Gastrocnemius medialis (tissue), 4 donors: ENCODE results near the gene NRCAM. TPM values are rescaled to one million over a fixed set of nuclear protein-coding genes. Genes with fewer than 3 reads are reported as not detected.

ENCODE experiments used
- ATAC-seq, 2 donors: fragments of 150-250 bp; one replicate each; pipeline ENCODE4 v1.9.1; 2016
- DNase-seq, 2 donors: peaks; one replicate each; pipeline ENCODE4 v3.0.0-alpha.2; 2019
- H3K27ac ChIP-seq, 4 donors: fragments of 200-600 bp; sonication (generic); 1 replicate in 1 of 4; 2 replicates in 3 of 4; pipeline ENCODE4 v1.5.1; 2016 to 2018; ENCODE audit warnings: mild to moderate bottlenecking in 2 of 4, moderate library complexity in 1 of 4
- H3K27me3 ChIP-seq, 3 donors: fragments of 200-600 bp; sonication (generic) in 2 of 3; 1 replicate in 1 of 3; 2 replicates in 2 of 3; pipeline versions ENCODE4 v1.5.1 to v1.6.0; 2016 to 2019; ENCODE audit warnings: mild to moderate bottlenecking in 1 of 3, moderate library complexity in 1 of 3
- H3K36me3 ChIP-seq, 2 donors: fragments of 200-600 bp; sonication (generic) in 1 of 2; one replicate each; pipeline ENCODE4 v1.5.1; 2017 to 2018
- H3K4me1 ChIP-seq, 2 donors: fragments of 200-600 bp; sonication (generic) in 1 of 2; one replicate each; pipeline ENCODE4 v1.5.1; 2016 to 2017; ENCODE audit warnings: mild to moderate bottlenecking in 2 of 2
- H3K4me3 ChIP-seq, 4 donors: fragments of 200-600 bp; sonication (generic) in 3 of 4; 1 replicate in 1 of 4; 2 replicates in 3 of 4; pipeline ENCODE4 v1.5.1; 2016 to 2019; ENCODE audit warnings: mild to moderate bottlenecking in 2 of 4
- H3K9me3 ChIP-seq, 3 donors: fragments of 200-600 bp; sonication (generic) in 2 of 3; 1 replicate in 1 of 3; 2 replicates in 2 of 3; pipeline ENCODE4 v1.5.1; 2016 to 2019
- CTCF ChIP-seq, 5 experiments: fragments of 450-650 bp in 3 of 5; fragments of 200-600 bp in 2 of 5; sonication (generic) in 2 of 5; IDR thresholded peaks in 4 of 5; conservative IDR thresholded peaks in 1 of 5; 1 replicate in 4 of 5; 2 replicates in 1 of 5; pipeline ENCODE4 v1.5.1; 2016 to 2019; ENCODE audit warnings: antibody characterized with exemption in 5 of 5, mild to moderate bottlenecking in 3 of 5, moderate library complexity in 3 of 5
- POLR2A ChIP-seq, 2 donors: fragments of 450-650 bp; IDR thresholded peaks; one replicate each; pipeline ENCODE4 v1.6.1; 2017; ENCODE audit warnings: antibody characterized with exemption in 2 of 2, mild to moderate bottlenecking in 2 of 2, moderate library complexity in 2 of 2
- in situ Hi-C, 4 donors: fragments of 200-750 bp; cut with MboI; loops; one replicate each; pipeline versions ENCODE4 v1.15.0 to v1.8.0; 2017; ENCODE audit warnings: low sequenced_read_pairs in 4 of 4
- intact Hi-C: fragments of 100-400 bp; cut with DNase I; formaldehyde crosslinking; loops from one replicate; pipeline ENCODE4 v1.15.1; 2023; ENCODE audit warnings: low total_unique reads
- total RNA-seq, 4 donors: library from RNA; depleted of rRNA; stranded (reverse); fragments of >200 nt; gene quantifications; one replicate each; pipeline versions ENCODE4 v1.1.0 to v1.2.3, GENCODE V29; 2016

NRCAM gene
- total RNA-seq, 4 donors from 2014 or later = 0.18 to 0.31 (median 0.23) TPM; not detected in 1

GRCh38 chr7:108425714-108426275 lies 30.4 kb downstream of the NRCAM start:
- DNase-seq (no peak), ATAC-seq (no peak)
- H3K4me3 ChIP-seq = no peak overlapping the region
- in situ Hi-C loops = no loop called here
- no peak overlapping the region for H3K27ac ChIP-seq
- no peak for TF ChIP-seq POLR2A (IDR thresholded peaks at IDR 0.05)
- no peak for TF ChIP-seq CTCF (IDR thresholded peaks at IDR 0.05 in 4 of 5, conservative IDR thresholded peaks at IDR 0.05 in 1 of 5)
- H3K4me1 ChIP-seq = no peaks in the 10 kb centered on the region
- no peaks in the 10 kb centered on the region for H3K36me3 ChIP-seq
- intact Hi-C loops = no loop called here
- no peaks in the 10 kb centered on the region for H3K27me3 ChIP-seq
- no peaks in the 10 kb centered on the region for H3K9me3 ChIP-seq

DNA sequence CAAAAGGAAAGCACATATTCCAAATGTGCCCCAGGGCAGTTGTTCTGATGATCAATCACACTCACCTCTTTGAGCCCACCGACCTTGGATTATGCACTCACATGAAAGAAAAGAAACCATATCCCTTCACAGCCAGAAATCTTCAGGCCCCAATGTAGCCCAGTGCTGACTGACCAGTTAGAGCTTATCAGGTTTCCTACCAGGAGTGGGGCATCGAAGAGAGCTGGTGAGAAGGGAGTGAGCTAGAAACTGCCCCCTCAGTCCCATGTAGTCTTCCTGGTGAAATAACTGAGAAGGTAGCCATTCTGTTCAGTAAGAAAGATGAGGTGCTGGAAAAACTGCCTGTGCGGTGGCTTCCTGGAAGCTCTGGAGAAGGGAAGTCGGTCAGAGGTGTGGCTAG lies 32.2 kb downstream of the NRCAM start:
- in situ Hi-C loops (no loop called here), intact Hi-C loops (no loop called here)
- ATAC-seq (no peak), DNase-seq (no peak)
- Histone ChIP-seq H3K4me3 (no peak overlapping the region), H3K4me1 (no peaks in the 10 kb centered on the region), H3K36me3 (no peaks in the 10 kb centered on the region), H3K27me3 (no peaks in the 10 kb centered on the region), H3K27ac (no peak overlapping the region), H3K9me3 (no peaks in the 10 kb centered on the region)
- TF ChIP-seq CTCF (IDR thresholded peaks at IDR 0.05 in 4 of 5, conservative IDR thresholded peaks at IDR 0.05 in 1 of 5) (no peak), POLR2A (IDR thresholded peaks at IDR 0.05) (no peak)

DNA sequence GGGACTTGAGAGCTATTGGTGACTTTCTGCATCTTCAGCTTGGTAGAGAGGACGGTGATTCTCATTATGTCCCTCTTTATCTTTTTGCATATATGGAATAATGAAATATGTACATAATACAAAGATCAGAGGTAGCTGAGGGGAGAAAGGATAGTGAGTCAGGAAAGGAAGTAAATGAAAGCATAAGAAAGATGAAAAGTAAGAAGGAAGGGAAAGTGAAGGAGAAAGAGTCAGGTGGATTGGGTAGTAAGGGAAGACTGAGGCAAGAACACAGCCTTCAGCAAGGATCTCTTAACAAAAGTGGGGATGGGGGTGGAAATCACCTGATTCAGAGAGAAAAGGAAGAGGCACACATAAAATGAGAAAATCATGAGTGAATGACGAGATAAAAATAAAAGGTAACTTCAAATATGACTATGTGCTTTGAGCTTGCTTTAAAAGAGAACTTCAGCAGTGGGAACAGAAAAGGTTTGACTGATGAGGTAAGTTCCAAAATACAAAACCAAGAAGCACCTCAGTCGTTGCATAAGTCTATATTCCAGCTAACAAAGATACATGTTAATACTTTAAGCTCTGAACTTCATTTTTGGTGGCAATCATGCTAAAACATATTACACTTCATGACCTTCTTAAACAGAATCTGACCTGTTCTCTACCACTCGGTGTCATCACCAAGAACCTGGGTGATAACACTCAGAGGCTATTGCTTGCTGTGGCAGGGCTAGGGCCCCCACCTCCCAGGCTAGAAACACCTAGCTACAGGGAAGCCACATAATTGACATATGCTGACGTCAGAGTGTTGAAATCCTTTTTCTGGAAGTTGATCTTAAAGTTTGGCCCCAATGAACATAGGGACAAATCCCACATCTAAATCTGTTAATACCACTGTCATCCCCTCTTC lies 32.9 kb downstream of the NRCAM start:
- ATAC-seq = no peak
- no peak for DNase-seq
- H3K36me3 ChIP-seq = no peaks in the 10 kb centered on the region

GRCh38 chr7:108421720-108422331 lies 34.4 kb downstream of the NRCAM start:
- H3K4me1 ChIP-seq = no peaks in the 10 kb centered on the region
- ATAC-seq (no peak), DNase-seq (no peak)
- in situ Hi-C loops = no loop called here
- H3K27me3 ChIP-seq = no peaks in the 10 kb centered on the region
- intact Hi-C loops = no loop called here
- TF ChIP-seq CTCF (IDR thresholded peaks at IDR 0.05 in 4 of 5, conservative IDR thresholded peaks at IDR 0.05 in 1 of 5) = no peak
- no peak for TF ChIP-seq POLR2A (IDR thresholded peaks at IDR 0.05)
- H3K27ac ChIP-seq = no peak overlapping the region
- H3K4me3 ChIP-seq = no peak overlapping the region
- no peaks in the 10 kb centered on the region for H3K36me3 ChIP-seq
- H3K9me3 ChIP-seq = no peaks in the 10 kb centered on the region

More for the DNA sequence above, 32.9 kb downstream of the NRCAM start:
- Histone ChIP-seq H3K4me1 (no peaks in the 10 kb centered on the region), H3K4me3 (no peak overlapping the region), H3K9me3 (no peaks in the 10 kb centered on the region), H3K27ac (no peak overlapping the region), H3K27me3 (no peaks in the 10 kb centered on the region)
- intact Hi-C loops (no loop called here), in situ Hi-C loops (no loop called here)
- TF ChIP-seq CTCF (IDR thresholded peaks at IDR 0.05 in 4 of 5, conservative IDR thresholded peaks at IDR 0.05 in 1 of 5) = no peak
- no peak for TF ChIP-seq POLR2A (IDR thresholded peaks at IDR 0.05)
